Osteoblast (primary cell): Measurements from ENCODE around the gene DDX5. TPM values are rescaled to one million over a fixed set of nuclear protein-coding genes. Genes with fewer than 3 reads are reported as not detected.

ENCODE experiments used
- DNase-seq: peaks from one replicate; pipeline ENCODE4 v3.0.0; 2011; ENCODE audit warnings: low spot score, mixed read lengths; ENCODE audit not compliant: insufficient read length; ENCODE audit errors: missing footprints
- H2AFZ ChIP-seq: 2 replicates; pipeline ENCODE4 v1.6.0; 2011; ENCODE audit warnings: mild to moderate bottlenecking, low read length
- H3K27ac ChIP-seq: 2 replicates; pipeline ENCODE4 v1.5.1; 2011; ENCODE audit warnings: mild to moderate bottlenecking, low read depth, low read length, moderate library complexity
- H3K27me3 ChIP-seq: 2 replicates; pipeline ENCODE4 v1.6.0; 2012; ENCODE audit warnings: mild to moderate bottlenecking, control low read depth, inconsistent platforms, low read length, moderate library complexity; ENCODE audit not compliant: insufficient read depth
- H3K36me3 ChIP-seq: 2 replicates; pipeline ENCODE4 v1.5.1; 2011; ENCODE audit warnings: mild to moderate bottlenecking, low read length, control low read depth, moderate library complexity; ENCODE audit not compliant: insufficient read depth
- H3K4me1 ChIP-seq: 2 replicates; pipeline ENCODE4 v1.5.1; 2011; ENCODE audit warnings: mild to moderate bottlenecking, low read length, control low read depth, moderate library complexity; ENCODE audit not compliant: insufficient read depth
- H3K4me2 ChIP-seq: 2 replicates; pipeline ENCODE4 v1.6.0; 2011; ENCODE audit warnings: mild to moderate bottlenecking, low read length; ENCODE audit not compliant: insufficient read depth
- H3K4me3 ChIP-seq: fragments of 200-600 bp; sonication (generic); 3 replicates; pipeline ENCODE4 v1.5.1; 2012; ENCODE audit warnings: mild to moderate bottlenecking, low read length, inconsistent platforms; ENCODE audit not compliant: insufficient read depth
- H3K79me2 ChIP-seq: 2 replicates; pipeline ENCODE4 v1.6.0; 2012; ENCODE audit warnings: mild to moderate bottlenecking, low read length, control low read depth, inconsistent platforms; ENCODE audit not compliant: insufficient read depth
- H3K9me3 ChIP-seq: 2 replicates; pipeline ENCODE4 v1.5.1; 2011; ENCODE audit warnings: low read depth, low read length, control low read depth
- H4K20me1 ChIP-seq: 2 replicates; pipeline ENCODE4 v1.6.0; 2012; ENCODE audit warnings: mild to moderate bottlenecking, low read length, control low read depth; ENCODE audit not compliant: insufficient read depth
- total RNA-seq: library from RNA; depleted of rRNA; stranded (reverse); fragments of >200 nt; gene quantifications from 2 replicates; pipeline ENCODE4 v1.2.3, GENCODE V29; 2012
- TF ChIP-seq, protein P1 (sequence below): IDR thresholded peaks from 2 replicates; pipeline ENCODE4 v1.5.1; 2011; ENCODE audit warnings: mild to moderate bottlenecking, low read depth, low read length, moderate library complexity; ENCODE audit errors: extremely low read depth

The DDX5 gene
- total RNA-seq, 1 donor, result 291 TPM

- H3K9me3 ChIP-seq, result no peaks in the 10 kb centered on the region
- peaks cover 4% of the 10 kb centered on the region for H4K20me1 ChIP-seq
- no peak overlapping the region for H3K4me3 ChIP-seq
- H2AFZ ChIP-seq, result no peak overlapping the region
- peaks cover 17% of the 10 kb centered on the region for H3K79me2 ChIP-seq
- peak overlapping the region; percentile 25 for H3K27ac ChIP-seq
- peak; percentile 47 for DNase-seq
- no peak overlapping the region for H3K4me2 ChIP-seq
- H3K27me3 ChIP-seq, result no peaks in the 10 kb centered on the region
- peaks cover 92% of the 10 kb centered on the region for H3K36me3 ChIP-seq
- TF ChIP-seq, protein P1, sequence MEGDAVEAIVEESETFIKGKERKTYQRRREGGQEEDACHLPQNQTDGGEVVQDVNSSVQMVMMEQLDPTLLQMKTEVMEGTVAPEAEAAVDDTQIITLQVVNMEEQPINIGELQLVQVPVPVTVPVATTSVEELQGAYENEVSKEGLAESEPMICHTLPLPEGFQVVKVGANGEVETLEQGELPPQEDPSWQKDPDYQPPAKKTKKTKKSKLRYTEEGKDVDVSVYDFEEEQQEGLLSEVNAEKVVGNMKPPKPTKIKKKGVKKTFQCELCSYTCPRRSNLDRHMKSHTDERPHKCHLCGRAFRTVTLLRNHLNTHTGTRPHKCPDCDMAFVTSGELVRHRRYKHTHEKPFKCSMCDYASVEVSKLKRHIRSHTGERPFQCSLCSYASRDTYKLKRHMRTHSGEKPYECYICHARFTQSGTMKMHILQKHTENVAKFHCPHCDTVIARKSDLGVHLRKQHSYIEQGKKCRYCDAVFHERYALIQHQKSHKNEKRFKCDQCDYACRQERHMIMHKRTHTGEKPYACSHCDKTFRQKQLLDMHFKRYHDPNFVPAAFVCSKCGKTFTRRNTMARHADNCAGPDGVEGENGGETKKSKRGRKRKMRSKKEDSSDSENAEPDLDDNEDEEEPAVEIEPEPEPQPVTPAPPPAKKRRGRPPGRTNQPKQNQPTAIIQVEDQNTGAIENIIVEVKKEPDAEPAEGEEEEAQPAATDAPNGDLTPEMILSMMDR, result no peak
- H3K4me1 ChIP-seq, result peaks cover 2% of the 10 kb centered on the region
These were observed 32.5 kb upstream of the DDX5 start for GRCh38 chr17:64538508-64539130.

DNA sequence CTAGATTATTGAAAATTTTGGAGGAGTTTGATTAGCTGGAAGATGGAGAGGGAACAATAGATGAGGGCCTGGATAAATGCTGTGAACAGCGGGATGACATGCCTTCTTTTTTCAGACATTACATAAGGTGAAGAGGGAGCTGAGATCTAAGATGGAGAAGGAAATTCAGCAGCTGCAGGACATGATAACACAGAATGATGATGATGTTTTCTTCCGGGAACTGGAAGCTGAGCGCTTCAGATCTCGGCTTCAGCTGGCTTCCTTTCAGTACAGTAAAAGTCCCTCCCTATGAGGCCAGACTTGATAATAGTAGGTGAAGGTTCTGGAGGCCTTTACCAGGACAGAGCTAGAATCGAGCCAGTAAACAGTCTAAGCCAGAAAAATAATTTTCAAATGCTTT, 31.4 kb upstream of the DDX5 start:
- DNase-seq, result peak; percentile 58
- Histone ChIP-seq H3K27me3 (no peaks in the 10 kb centered on the region), H4K20me1 (peaks cover 6% of the 10 kb centered on the region), H3K4me2 (no peak overlapping the region), H3K36me3 (peaks cover 94% of the 10 kb centered on the region), H3K9me3 (no peaks in the 10 kb centered on the region), H3K79me2 (peaks cover 12% of the 10 kb centered on the region), H2AFZ (no peak overlapping the region), H3K4me3 (no peak overlapping the region), H3K4me1 (peaks cover 4% of the 10 kb centered on the region), H3K27ac (no peak overlapping the region)
- TF ChIP-seq, protein P1, result no peak

DNA sequence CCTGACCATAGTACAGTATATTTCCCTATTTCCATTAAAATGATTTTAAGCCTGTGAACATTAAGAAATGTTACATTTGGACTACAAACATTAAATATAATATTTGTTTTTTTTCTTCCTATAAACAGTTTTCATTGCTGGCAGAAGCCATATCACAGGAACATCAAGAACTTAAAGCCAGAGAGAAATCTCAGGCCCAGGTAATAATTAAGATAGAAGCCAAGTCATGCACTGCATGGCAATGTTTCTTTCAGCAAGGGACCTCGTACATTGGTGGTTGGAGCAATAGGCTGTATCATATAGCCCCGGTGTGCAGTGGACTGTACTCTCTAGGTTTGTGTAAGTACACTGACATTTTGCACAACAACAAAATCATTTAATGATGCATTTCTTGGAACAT, 30.8 kb upstream of the DDX5 start:
- peaks cover 94% of the 10 kb centered on the region for H3K36me3 ChIP-seq
- H4K20me1 ChIP-seq, result peaks cover 8% of the 10 kb centered on the region
- H3K4me3 ChIP-seq, result no peak overlapping the region
- H3K4me1 ChIP-seq, result peaks cover 8% of the 10 kb centered on the region
- peaks cover 11% of the 10 kb centered on the region for H3K79me2 ChIP-seq
- H3K27ac ChIP-seq, result no peak overlapping the region
- DNase-seq, result no peak
- H2AFZ ChIP-seq, result no peak overlapping the region
- TF ChIP-seq, protein P1, result no peak
- no peak overlapping the region for H3K4me2 ChIP-seq
- H3K27me3 ChIP-seq, result no peaks in the 10 kb centered on the region
- no peaks in the 10 kb centered on the region for H3K9me3 ChIP-seq

DNA sequence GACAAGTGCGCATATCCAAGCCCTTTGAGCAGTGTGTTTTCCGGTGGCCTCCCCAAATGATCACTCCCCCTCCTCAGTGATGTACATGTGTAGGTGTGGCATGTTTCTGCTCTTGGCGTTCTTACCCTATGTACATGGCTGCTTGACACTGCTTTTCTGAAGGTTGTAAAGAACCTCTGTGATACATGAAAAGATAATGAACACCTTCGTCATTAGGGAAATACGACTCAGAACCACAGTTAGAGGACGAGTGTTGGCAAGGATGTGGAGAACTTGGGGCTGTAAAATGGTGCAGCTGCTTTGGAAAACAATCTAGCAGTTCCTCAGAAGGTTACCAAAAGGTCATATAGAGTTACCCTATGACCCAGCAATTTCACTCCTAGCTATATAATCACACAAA, 29.3 kb upstream of the DDX5 start:
- DNase-seq, result no peak
- Histone ChIP-seq H3K79me2 (peaks cover 4% of the 10 kb centered on the region), H3K36me3 (peaks cover 97% of the 10 kb centered on the region), H2AFZ (no peak overlapping the region), H3K27me3 (no peaks in the 10 kb centered on the region), H3K9me3 (no peaks in the 10 kb centered on the region), H3K4me1 (peaks cover 8% of the 10 kb centered on the region), H3K27ac (peak overlapping the region; percentile 13), H3K4me3 (no peak overlapping the region), H3K4me2 (no peak overlapping the region), H4K20me1 (peaks cover 7% of the 10 kb centered on the region)
- TF ChIP-seq, protein P1, result no peak
